KMS-11 (cell line): ENCODE data around the gene RPL3.

Source experiments
- H2AFZ ChIP-seq: fragments of 200-600 bp; sonication (generic); 2 replicates; pipeline ENCODE4 v1.6.1; 2016; ENCODE audit warnings: antibody characterized with exemption, mixed run types, low read depth
- H3K27ac ChIP-seq: fragments of 200-600 bp; sonication (generic); 2 replicates; pipeline ENCODE4 v1.6.1; 2016; ENCODE audit warnings: mild to moderate bottlenecking, mixed run types
- H3K27me3 ChIP-seq: fragments of 200-600 bp; sonication (generic); 2 replicates; pipeline ENCODE4 v1.6.1; 2017; ENCODE audit warnings: mild to moderate bottlenecking, low read depth, mixed run types, moderate library complexity; ENCODE audit not compliant: insufficient read depth
- H3K36me3 ChIP-seq: fragments of 200-600 bp; sonication (generic); 2 replicates; pipeline ENCODE4 v1.6.1; 2017; ENCODE audit warnings: mild to moderate bottlenecking, mixed run types; ENCODE audit not compliant: insufficient read depth
- H3K4me1 ChIP-seq: fragments of 200-600 bp; sonication (generic); 2 replicates; pipeline ENCODE4 v1.6.1; 2016; ENCODE audit warnings: mild to moderate bottlenecking, low read depth, mixed run types; ENCODE audit not compliant: poor library complexity, severe bottlenecking
- H3K4me2 ChIP-seq: fragments of 200-600 bp; sonication (generic); 2 replicates; pipeline ENCODE4 v1.7.0; 2016; ENCODE audit warnings: mild to moderate bottlenecking, mixed run types
- H3K4me3 ChIP-seq: fragments of 200-600 bp; sonication (generic); IDR thresholded peaks from 2 replicates; pipeline ENCODE4 v1.6.1; 2017; ENCODE audit warnings: low read depth, low read length, mixed read lengths; ENCODE audit not compliant: insufficient read depth
- H3K79me2 ChIP-seq: fragments of 200-600 bp; sonication (generic); 2 replicates; pipeline ENCODE4 v1.6.1; 2016; ENCODE audit warnings: low read depth, mixed run types; ENCODE audit not compliant: insufficient read depth
- H3K9ac ChIP-seq: fragments of 200-600 bp; sonication (generic); 2 replicates; pipeline ENCODE4 v1.6.1; 2016; ENCODE audit warnings: mild to moderate bottlenecking, mixed run types
- H4K20me1 ChIP-seq: fragments of 200-600 bp; sonication (generic); 2 replicates; pipeline ENCODE4 v1.6.1; 2016; ENCODE audit warnings: mild to moderate bottlenecking, mixed run types; ENCODE audit not compliant: insufficient read depth
- CTCF ChIP-seq: fragments of 200-600 bp; sonication (generic); conservative IDR thresholded peaks from 2 replicates; pipeline ENCODE4 v1.6.1; 2017; ENCODE audit warnings: low read depth, mild to moderate bottlenecking, antibody characterized with exemption, low read length, moderate library complexity, mixed read lengths

Gene RPL3

GRCh38 chr22:39311592-39312400 is 7.6 kb downstream of the RPL3 start:
- no peak overlapping the region for H3K9ac ChIP-seq
- peaks cover 46% of the 10 kb centered on the region for H4K20me1 ChIP-seq
- H3K4me1 ChIP-seq: peaks cover 29% of the 10 kb centered on the region
- H3K27ac ChIP-seq: no peak overlapping the region; the same call in 1 of the 2 replicates
- peaks cover 27% of the 10 kb centered on the region; the same call in 1 of the 2 replicates for H3K36me3 ChIP-seq
- no peak overlapping the region for H3K4me2 ChIP-seq
- no peak overlapping the region for H3K4me3 ChIP-seq
- peaks cover 21% of the 10 kb centered on the region for H3K79me2 ChIP-seq
- H3K27me3 ChIP-seq: no peaks in the 10 kb centered on the region
- no peak for TF ChIP-seq CTCF
- H2AFZ ChIP-seq: no peak overlapping the region

DNA sequence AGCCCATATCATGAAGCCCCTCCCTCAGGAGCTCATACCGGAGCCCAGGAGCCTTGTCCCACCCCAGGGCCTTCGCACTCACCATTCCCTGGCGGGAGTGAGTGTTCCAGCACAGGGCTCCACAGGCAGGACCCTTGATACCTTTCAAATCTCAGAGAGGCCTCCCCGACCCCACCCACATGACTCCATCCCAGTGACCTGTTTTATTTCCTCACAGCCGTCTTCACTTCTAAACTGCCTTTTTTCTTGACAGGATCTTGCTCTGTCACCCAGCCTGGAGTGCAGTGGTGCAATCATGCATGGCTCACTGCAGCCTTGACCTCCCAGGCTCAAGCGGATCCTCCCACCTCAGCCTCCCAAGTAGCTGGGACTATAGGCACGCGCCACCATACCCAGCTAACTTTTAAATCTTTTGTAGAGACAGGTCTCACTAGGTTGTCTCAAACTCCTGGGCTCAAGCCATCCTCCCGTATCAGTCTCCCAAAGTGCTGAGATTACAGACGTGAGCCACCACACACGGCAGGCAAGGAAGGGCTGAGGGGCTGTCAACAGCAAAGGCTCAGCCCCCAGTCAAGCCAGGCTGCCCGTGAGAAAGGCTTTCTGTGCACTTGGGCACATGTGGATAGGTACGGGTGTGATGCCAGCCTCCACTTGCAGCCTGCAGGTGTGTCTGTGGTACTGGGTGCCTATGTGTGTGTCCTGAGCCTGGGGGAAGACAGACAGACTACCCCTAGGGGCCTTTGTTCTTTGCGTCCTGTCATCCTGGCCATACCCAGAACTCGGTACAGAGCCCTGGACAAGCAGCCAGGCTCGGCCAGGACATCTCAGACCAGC is 9.3 kb downstream of the RPL3 start:
- no peak overlapping the region for H3K4me2 ChIP-seq
- peaks cover 12% of the 10 kb centered on the region for H3K4me1 ChIP-seq
- H3K36me3 ChIP-seq: peaks cover 10% of the 10 kb centered on the region; the same call in 1 of the 2 replicates
- peaks cover 7% of the 10 kb centered on the region; the same call in 1 of the 2 replicates for H3K79me2 ChIP-seq
- H3K27ac ChIP-seq: no peak overlapping the region
- H3K27me3 ChIP-seq: no peaks in the 10 kb centered on the region
- H3K4me3 ChIP-seq: no peak overlapping the region
- no peak overlapping the region for H2AFZ ChIP-seq
- no peak for TF ChIP-seq CTCF
- H3K9ac ChIP-seq: no peak overlapping the region
- peaks cover 29% of the 10 kb centered on the region; the same call in 1 of the 2 replicates for H4K20me1 ChIP-seq

DNA sequence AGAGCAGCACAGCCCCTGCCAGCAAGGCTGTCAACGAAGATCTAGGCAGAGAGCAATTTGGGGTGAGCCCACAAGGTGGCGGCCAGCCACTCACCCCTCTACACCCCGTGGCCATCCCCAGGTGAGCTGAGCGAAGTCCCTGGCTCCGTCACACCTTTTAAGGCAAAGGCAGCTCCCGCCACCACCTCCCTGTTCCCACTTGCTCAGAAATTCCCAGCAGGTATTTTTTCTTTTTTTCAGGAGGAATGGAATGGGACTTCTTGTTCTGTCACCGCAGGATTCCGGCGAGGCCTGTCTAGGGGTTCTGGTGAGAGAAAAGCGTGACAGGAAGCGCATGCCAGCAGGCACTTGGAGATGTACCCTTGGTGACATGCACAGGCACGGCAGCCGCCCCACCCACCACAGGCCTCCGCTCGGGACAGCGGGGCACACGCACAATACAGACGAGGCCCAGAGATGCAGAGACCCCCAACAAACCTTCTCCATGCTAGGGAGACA is 10.0 kb downstream of the RPL3 start:
- H3K9ac ChIP-seq: no peak overlapping the region
- H4K20me1 ChIP-seq: peaks cover 22% of the 10 kb centered on the region; the same call in 1 of the 2 replicates
- H2AFZ ChIP-seq: no peak overlapping the region
- H3K4me1 ChIP-seq: peaks cover 6% of the 10 kb centered on the region
- TF ChIP-seq CTCF: no peak
- no peak overlapping the region for H3K27ac ChIP-seq
- no peaks in the 10 kb centered on the region for H3K27me3 ChIP-seq
- H3K4me2 ChIP-seq: no peak overlapping the region
- no peak overlapping the region for H3K4me3 ChIP-seq
- H3K79me2 ChIP-seq: no peaks in the 10 kb centered on the region; the same call in 1 of the 2 replicates
- H3K36me3 ChIP-seq: peaks cover 3% of the 10 kb centered on the region; the same call in 1 of the 2 replicates

DNA sequence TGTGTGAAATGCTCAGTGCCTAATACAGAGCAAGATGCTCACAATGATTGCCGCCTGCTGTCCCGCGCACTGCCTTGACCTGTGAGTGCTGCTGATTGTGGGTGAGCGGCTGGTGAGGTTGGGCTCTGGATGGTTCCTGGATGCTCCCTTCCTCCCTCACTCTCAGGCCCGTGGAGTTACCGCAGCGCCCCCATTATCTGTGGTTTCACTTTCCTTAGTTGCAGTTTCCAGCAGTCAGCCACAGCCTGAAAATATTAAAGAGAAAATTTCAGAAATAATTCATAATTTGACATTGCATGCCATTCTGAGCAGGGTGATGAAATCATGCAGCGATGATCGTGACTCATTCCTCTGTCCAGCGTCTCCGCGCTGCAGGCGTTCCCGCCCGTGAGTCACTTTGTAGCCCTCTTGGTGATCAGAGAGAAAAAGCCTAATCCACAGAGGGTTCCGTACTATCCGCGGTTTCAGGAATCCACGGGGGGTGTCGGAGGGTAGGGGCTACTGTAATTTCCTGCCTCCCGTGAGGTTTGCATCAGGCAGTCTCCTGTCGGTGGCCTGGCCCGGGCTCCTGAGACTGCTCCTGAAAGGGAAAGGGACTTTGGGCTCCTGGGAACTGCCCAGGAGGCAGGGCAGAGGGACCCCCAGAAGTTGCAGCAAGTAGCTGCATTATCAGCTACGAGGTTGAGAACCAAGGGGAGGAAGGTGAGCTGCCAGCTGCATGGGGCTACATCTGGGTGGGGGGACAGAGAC is 10.6 kb downstream of the RPL3 start:
- H2AFZ ChIP-seq: no peak overlapping the region
- no peaks in the 10 kb centered on the region for H3K27me3 ChIP-seq
- no peak overlapping the region for H3K27ac ChIP-seq
- TF ChIP-seq CTCF: no peak
- peaks cover 16% of the 10 kb centered on the region; the same call in 1 of the 2 replicates for H4K20me1 ChIP-seq
- no peak overlapping the region for H3K9ac ChIP-seq
- no peaks in the 10 kb centered on the region; the same call in 1 of the 2 replicates for H3K79me2 ChIP-seq
- no peak overlapping the region for H3K4me2 ChIP-seq
- H3K4me1 ChIP-seq: peaks cover 2% of the 10 kb centered on the region
- H3K36me3 ChIP-seq: no peaks in the 10 kb centered on the region; the same call in 1 of the 2 replicates
- no peak overlapping the region for H3K4me3 ChIP-seq
